ENCODE results near the gene IL6R. TPM values are rescaled to one million over a fixed set of nuclear protein-coding genes. Genes with fewer than 3 reads are reported as not detected.
"Not testable (repeated sequence)": the region's sequence is repeated elsewhere in the genome, so short reads cannot be mapped to it uniquely, and the experiment has no call there.

The IL6R gene
- polyA plus RNA-seq, 12 donors, result 2.8 to 9.8 (median 4.6) TPM; not detected in 1

GRCh38 chr1:154405747-154406571 is 816 bp downstream of the IL6R start:
- no peak for DNase-seq

GRCh38 chr1:154406572-154406879 is 1.4 kb downstream of the IL6R start:
- DNase-seq, result no peak

DNA sequence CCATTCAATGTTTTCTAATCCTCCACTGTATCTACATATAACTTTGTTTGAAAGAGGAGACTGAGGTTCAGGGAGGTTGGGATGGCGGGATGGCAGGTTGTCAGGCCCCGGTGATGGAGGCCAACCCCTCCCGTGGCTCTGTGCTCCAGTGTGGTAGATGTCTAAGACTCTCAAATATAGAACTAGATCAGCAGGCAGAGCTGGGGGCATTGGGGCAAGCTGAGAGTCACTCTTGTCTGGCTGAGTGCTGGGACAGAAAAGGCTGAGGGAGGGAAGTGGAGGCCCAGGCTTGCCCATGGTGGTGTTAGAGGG is 1.7 kb downstream of the IL6R start:
- no peak for DNase-seq

GRCh38 chr1:154407198-154408091 is 2.3 kb downstream of the IL6R start:
- no peak for DNase-seq

DNA sequence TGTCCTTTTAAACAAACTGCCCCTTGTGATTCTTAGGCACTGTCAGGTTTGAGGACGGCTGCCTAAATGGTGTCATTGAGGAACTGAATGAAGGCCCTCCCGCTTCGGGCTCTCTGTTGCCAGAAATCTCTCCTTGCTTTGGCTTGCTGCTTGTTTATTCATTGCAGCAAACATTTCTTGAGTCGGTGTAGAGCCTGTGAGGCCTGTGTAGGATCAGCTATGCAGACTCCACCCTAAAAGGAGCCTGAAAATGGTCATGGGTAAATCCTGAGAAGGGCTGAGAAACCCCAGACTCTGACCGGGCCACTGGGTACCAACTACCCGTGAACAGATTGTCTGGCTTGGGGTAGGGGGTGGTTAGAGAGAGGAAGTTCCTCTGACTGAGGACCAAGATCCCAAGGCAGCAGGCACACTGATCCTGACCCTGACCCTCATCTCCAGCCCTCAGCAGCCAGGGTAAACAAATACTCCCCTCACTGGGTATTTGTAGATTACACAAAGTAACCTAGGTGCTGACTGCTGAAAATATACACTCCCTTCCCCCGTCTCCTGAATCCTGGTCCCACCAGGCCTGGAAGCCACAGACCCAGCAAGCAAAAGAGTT is 3.1 kb downstream of the IL6R start:
- DNase-seq, result no peak

- DNase-seq, result no peak
Measured at GRCh38 chr1:154410185-154410827, 5.2 kb downstream of the IL6R start.

GRCh38 chr1:154411525-154411924 is 6.4 kb downstream of the IL6R start:
- no peak for DNase-seq

GRCh38 chr1:154413177-154413783 is 8.1 kb downstream of the IL6R start:
- no peak for DNase-seq

- no peak for DNase-seq
Measured at GRCh38 chr1:154414606-154415005, 9.5 kb downstream of the IL6R start.

DNA sequence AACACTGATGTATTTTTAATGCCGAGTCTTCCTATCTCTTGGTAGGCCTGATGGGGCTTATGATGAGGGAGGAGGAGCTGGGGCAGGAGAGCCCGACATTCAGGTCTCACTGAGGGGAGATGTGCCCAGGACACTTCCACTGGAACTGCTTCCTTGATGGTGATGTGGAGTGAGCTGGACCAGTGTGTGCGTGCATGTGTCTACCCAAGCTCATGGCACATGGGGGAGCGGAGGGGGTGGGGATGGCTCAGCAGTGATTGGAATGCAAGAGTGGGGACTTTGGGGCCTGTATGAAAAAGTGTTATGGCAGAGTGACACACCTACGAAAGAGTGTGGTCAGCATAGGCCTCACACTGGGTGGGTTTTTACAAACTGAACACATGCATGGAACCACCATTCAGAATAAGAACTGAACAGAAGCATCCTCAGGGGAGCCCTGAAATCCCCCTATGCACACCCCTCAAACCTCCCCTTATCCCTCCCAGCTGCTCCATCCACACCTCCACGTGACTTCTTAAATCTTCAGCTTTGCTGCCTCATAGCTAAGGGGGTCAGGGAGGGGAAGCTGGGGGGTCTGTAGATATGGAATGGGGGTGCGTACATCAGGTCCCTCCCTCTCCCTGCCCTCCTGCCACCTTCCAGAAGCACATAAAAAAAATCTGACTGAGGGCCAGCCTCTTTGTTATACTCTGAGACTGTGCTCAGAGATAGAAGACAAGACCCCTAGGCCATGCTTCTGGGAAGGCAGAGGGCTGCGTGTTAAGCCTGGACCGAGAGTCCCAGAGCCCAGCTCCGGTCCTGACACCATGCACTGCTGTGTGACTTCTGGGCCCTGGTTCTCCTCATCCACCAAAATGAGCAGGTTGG is 11.6 kb downstream of the IL6R start:
- DNase-seq, result no peak

- DNase-seq, result no peak
Measured at GRCh38 chr1:154417338-154417608, 12.1 kb downstream of the IL6R start.

DNA sequence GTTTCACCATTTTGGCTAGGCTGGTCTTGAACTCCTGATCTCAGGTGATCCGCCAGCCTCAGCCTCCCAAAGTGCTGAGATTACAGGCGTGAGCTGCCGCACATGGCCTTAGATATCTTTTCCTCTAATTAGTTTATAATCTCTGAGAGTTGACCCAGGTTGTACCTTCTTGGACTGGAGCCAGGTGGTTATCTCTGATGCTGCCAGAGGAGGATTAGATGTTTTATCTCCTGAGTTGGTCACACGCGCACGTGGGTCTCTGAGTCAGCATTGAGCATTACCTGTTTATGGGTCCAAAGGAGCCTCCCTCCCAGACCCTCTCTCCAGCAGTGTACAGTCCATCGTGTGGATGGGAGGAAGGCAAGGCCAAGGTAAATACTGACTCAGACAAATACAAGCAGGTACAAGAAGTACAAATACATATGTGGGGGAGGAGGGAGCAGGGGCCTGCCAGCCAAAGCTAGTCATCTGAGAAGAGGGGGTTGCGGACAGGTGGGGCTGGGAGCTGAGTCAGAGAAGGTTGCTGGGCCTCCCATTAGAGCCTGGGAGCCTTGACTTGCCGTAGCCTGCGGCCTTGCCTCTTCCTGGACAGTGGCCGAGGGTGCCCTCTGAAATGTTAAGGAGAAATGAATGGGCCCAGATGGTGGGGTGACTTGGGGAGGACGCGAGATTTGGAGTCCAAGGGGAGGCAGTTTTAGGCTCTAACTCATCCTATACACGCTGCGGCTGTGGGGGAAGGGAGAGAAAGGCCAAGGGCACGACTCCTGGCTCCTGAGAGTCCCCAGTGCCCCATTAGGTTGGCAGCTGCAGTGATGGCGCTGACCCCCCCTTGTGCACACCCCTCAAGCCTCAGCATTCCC is 13.1 kb downstream of the IL6R start:
- no peak for DNase-seq

DNA sequence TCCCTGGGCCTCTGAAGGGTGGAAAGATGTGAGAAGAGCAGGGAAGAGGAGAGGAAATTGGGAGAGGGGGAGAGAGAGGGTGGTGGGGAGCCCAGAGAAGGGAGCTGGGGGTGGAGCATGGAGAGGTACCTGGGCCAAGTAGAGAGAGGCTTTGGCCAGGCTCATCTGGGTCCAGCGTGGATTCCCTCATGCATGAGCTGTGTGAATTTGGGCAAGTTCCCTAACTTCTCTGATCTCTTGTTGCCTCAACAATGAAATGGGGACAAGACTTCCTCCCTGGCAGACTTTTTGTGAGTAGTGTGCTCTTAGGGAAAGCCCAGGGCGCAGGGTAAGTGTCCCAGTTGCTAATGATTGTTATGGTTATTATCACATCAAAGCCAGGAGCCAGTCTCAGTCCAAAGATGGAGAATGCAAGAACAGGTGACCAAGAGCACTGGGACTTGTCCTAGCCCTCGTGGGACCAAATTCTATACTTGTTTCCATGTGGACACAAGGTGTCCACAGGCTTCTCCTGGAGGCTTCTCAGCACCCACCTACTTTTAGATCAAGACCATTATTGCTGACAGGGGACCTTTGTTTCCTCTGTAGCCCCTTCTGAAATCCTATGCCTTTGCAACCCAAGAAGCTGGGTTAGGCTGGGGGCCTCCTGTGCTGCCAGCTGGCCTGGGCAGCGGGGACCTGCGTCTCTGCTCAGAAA is 13.9 kb downstream of the IL6R start:
- no peak for DNase-seq

- no peak for DNase-seq
Measured at GRCh38 chr1:154419620-154420571, 14.8 kb downstream of the IL6R start.

DNA sequence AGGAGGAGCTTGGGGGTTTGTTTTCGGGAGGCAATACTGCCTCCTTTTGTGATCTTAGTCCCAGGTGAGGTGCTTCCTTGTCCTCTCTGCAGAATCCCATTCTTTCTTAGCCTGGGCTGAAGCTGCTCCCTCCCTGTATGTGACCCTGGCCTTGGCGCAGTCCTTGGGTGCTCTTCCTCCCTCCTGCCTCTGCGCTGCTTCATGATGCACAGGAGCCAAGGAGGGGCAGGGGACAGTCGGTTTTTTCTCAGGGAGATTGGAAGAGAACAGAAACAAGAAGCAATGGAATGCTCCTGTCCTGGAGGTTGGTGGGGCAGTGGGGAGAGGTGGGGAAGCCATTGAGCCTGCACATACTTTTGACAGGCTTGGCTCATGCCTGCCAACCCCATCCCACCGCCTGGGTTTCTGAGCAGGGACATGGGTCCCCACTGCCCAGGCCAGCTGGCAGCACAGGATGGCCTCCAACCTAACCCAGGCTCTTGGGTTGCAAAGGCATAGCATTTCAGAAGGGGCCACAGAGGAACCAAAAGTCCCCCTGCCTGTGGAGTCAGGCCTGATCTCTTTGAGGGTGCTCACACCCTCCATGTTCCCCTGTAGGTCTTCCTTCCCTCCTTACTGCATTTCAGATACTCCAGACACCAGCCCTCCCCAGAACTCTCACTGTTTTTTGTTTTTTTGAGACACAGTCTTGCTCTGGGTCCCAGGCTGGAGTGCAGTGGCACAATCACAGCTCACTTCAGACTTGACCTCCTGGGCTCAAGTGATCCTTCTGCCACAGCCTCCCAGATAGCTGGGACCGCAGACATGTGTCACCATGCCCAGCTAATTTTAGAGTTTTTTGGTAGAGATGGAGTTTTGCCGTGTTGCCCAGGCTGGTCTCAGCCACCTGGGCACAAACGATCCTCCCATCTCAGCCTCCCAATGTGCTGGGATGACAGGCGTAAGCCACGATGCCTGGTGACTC is 16.1 kb downstream of the IL6R start:
- no peak for DNase-seq

DNA sequence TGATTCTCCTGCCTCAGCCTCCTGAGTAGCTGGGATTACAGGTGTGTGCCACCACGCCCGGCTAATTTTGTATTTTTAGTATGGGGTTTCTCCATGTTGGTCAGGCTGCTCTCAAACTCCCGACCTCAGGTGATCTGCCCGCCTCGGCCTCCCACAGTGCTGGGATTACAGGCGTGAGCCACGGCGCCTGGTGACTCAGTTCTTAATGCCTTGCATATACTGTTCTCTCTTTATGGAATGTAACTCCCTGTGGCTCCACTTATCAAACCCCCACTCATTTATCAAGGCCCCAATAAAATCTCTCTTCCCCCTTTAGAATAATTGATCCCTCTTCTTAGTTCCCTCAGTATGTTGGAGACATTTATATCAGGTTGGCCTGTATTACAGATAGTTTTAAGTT is 16.9 kb downstream of the IL6R start:
- not testable (repeated sequence) for DNase-seq

GRCh38 chr1:154422521-154422920 is 17.4 kb downstream of the IL6R start:
- no peak for DNase-seq

Measured in muscle of arm (tissue), 12 donors.